Erythroblast (primary cell): Measurements from ENCODE around the gene VSIG2.

Source experiments
- GATA1 ChIP-seq: IDR thresholded peaks from 2 replicates; pipeline ENCODE4 v1.6.1; 2011; ENCODE audit warnings: low read depth, mild to moderate bottlenecking, control low read depth, low read length, moderate library complexity
- POLR2A ChIP-seq: IDR thresholded peaks from 2 replicates; pipeline ENCODE4 v1.6.1; 2011; ENCODE audit warnings: mild to moderate bottlenecking, low read length

DNA sequence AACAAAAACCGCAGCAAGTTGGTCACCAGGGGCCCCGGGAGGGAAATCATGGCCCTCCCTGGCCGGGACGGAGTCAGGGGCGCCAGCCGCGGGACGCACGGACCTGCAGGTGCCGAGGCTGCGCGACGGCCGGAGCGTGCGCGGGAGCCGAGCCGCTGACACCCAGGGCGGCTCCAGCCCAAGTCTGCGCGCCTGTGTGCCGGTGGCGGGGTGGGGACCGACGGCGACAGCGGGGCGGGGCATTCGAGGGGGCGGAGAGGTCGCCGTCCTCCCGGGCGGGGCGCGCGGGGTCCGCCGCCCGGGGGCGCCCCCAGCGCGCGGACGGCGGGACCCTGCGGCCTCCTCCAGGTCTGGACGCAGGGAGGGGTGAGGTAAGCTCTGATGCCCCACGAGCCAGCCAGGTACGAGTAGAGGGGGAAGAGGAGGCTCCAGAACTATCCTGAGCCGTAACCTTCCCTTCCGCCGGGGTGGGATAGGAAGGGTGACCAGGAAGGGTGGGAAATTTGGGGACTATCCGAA, 10.1 kb upstream of the VSIG2 start, which contains the start of gene ESAM:
- TF ChIP-seq POLR2A, result no peak
- no peak for TF ChIP-seq GATA1
